Mucosa of descending colon (tissue), 3 donors: ENCODE measurements around the gene M1AP. TPM values are rescaled to one million over a fixed set of nuclear protein-coding genes. Genes with fewer than 3 reads are reported as not detected.

Experiments used
- ATAC-seq: fragments of 200-7000 bp; cut with Tn5 transposase; one replicate; pipeline ENCODE4 v1.9.1; 2020; ENCODE audit warnings: mild to moderate bottlenecking, moderate library complexity
- DNase-seq, 3 donors: peaks; one replicate each; pipeline ENCODE4 v3.0.0-alpha.2; 2020
- H3K36me3 ChIP-seq: fragments of 200-600 bp; one replicate; pipeline ENCODE4 v1.8.0; 2021; ENCODE audit warnings: low read depth, mild to moderate bottlenecking
- H3K4me1 ChIP-seq: fragments of 200-600 bp; one replicate; pipeline ENCODE4 v1.8.0; 2021; ENCODE audit warnings: low read depth, mild to moderate bottlenecking
- H3K4me3 ChIP-seq: fragments of 200-600 bp; one replicate; pipeline ENCODE4 v1.8.0; 2021; ENCODE audit warnings: mild to moderate bottlenecking
- H3K9me3 ChIP-seq: fragments of 200-600 bp; one replicate; pipeline ENCODE4 v1.8.0; 2021; ENCODE audit warnings: mild to moderate bottlenecking
- CTCF ChIP-seq: fragments of 200-600 bp; IDR thresholded peaks from one replicate; pipeline ENCODE4 v1.8.0; 2022; ENCODE audit warnings: antibody characterized with exemption, mild to moderate bottlenecking
- intact Hi-C, 2 donors: fragments of 100-400 bp; cut with DNase I in 1 of 2; cut with micrococcal nuclease in 1 of 2; formaldehyde crosslinking; loops; one replicate each; pipeline versions ENCODE4 v1.11.0 to v1.11.1; 2022; cut with DNase I, micrococcal nuclease
- total RNA-seq, 3 donors: library from RNA; stranded (reverse); fragmentation: NEBNext Ultra II Directional in 2 of 3; extraction: Animal tissue kit (Norgen Biotek cat#: 25700) in 2 of 3; gene quantifications; one replicate each; pipeline versions ENCODE4 v1.2.1 to v1.2.4, GENCODE V29; 2021 to 2023
- donor health status: DM: no; HTN: no; CAD: no; lungs with moderate emphysema.
- donor health status: DM: no; HTN: no; CAD: no.
- donor health status: DM: no; HTN: yes; CAD: no.

The M1AP gene
- total RNA-seq, 3 donors from 2014 or later: 0.19 to 0.43 (median 0.31) TPM

GRCh38 chr2:74653985-74654882 lies 6.1 kb upstream of the M1AP start, which contains the start of gene SEMA4F:
Gene SEMA4F, plus strand, starts transcription at chr2:74654247. Its CDS starts 130 bp downstream, at chr2:74654377.
- ATAC-seq: peak; percentile 99
- no peaks in the 10 kb centered on the region for H3K9me3 ChIP-seq

GRCh38 chr2:74653589-74653984 lies 5.5 kb upstream of the M1AP start:
- no peak for TF ChIP-seq CTCF
- Histone ChIP-seq H3K4me3 (peak overlapping the region; percentile 38), H3K9me3 (no peaks in the 10 kb centered on the region), H3K36me3 (no peaks in the 10 kb centered on the region), H3K4me1 (peaks cover 3% of the 10 kb centered on the region)
- intact Hi-C loops: no loop called here
- DNase-seq (no peak), ATAC-seq (peak; percentile 46)

More at GRCh38 chr2:74653985-74654882, 6.1 kb upstream of the M1AP start, which contains the start of gene SEMA4F:
- no peak for TF ChIP-seq CTCF
- peaks cover 3% of the 10 kb centered on the region for H3K4me1 ChIP-seq
- DNase-seq: peak; percentile 97 to 98 (median 98)
- H3K36me3 ChIP-seq: no peaks in the 10 kb centered on the region
- intact Hi-C loops: no loop called here
- peak within 1 kb of the TSS; percentile 38 for H3K4me3 ChIP-seq

- no peak overlapping the region for H3K4me3 ChIP-seq
- no peaks in the 10 kb centered on the region for H3K4me1 ChIP-seq
- H3K36me3 ChIP-seq: no peaks in the 10 kb centered on the region
- intact Hi-C loops: no loop called here
- ATAC-seq (no peak), DNase-seq (no peak)
- TF ChIP-seq CTCF: no peak
- H3K9me3 ChIP-seq: no peaks in the 10 kb centered on the region
Observed at GRCh38 chr2:74646834-74647482, 1.2 kb downstream of the M1AP start.

GRCh38 chr2:74646201-74646600 lies 1.9 kb downstream of the M1AP start:
- H3K4me3 ChIP-seq: no peak overlapping the region
- intact Hi-C loops: no loop called here
- no peaks in the 10 kb centered on the region for H3K4me1 ChIP-seq
- no peak for TF ChIP-seq CTCF
- H3K9me3 ChIP-seq: no peaks in the 10 kb centered on the region
- ATAC-seq (no peak), DNase-seq (no peak)
- H3K36me3 ChIP-seq: no peaks in the 10 kb centered on the region

GRCh38 chr2:74645344-74645743 lies 2.8 kb downstream of the M1AP start:
- ATAC-seq (no peak), DNase-seq (no peak)
- Histone ChIP-seq H3K36me3 (no peaks in the 10 kb centered on the region), H3K4me1 (no peaks in the 10 kb centered on the region), H3K4me3 (no peak overlapping the region), H3K9me3 (no peaks in the 10 kb centered on the region)
- intact Hi-C loops: no loop called here
- no peak for TF ChIP-seq CTCF
